ENCODE results near the gene NDE1.
"Not testable (repeated sequence)": the region's sequence is repeated elsewhere in the genome, so short reads cannot be mapped to it uniquely, and the experiment has no call there.

Gene NDE1

DNA sequence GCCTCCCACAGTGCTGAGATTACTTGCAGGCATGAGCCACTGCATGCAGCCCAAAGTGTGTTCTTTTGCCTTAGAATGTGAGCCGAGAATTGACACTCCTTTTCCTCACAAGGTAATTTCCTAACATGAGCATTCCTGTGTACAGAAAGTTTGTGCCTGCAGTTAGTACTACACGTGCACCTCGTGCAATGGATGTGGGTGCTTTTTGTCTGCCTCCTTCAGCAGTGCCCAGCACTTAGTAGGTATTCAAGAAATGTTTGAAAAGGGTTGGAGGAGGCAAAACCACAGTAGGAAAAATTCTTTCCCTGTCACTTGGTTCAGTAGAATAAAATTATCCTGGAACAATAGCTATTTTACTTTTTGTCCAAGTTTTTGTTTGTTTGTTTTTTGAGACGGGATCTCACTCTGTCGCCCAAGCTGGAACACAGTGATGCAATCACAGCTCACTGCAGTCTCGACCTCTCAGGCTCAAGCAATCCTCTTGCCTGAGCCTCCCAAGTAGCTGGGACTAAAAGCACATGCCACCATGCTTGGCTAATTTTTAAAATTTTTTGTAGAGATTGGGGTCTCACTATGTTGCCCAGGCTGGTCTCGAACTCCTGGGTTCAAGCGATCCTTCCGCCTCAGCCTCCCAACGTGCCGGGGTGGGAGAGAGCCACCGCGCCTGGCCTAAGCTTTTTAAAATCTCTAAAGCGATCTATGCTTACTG is 2.4 kb downstream of the NDE1 start:
- DNase-seq = no peak
- Histone ChIP-seq H4K20me1 (ENCODE audit: insufficient read depth, low read length) (peaks cover 3% of the 10 kb centered on the region; the same call in 1 of the 2 replicates), H3K27ac (ENCODE audit: low read length) (no peak overlapping the region), H3K9ac (ENCODE audit: low read length) (no peak overlapping the region), H3K4me1 (ENCODE audit: low read length) (peaks cover 15% of the 10 kb centered on the region), H3K9me2 (replicated peaks; ENCODE audit: insufficient read depth, low read length) (no peaks in the 10 kb centered on the region), H3K36me3 (replicated peaks; ENCODE audit: insufficient read depth, low read length) (no peaks in the 10 kb centered on the region), H3F3A (ENCODE audit: insufficient read depth, low read length) (peaks cover 16% of the 10 kb centered on the region), H3K4me3 (ENCODE audit: low read length) (no peak overlapping the region), H3K9me3 (replicated peaks; ENCODE audit: insufficient read depth, low read length) (no peaks in the 10 kb centered on the region), H3K79me2 (ENCODE audit: low read length) (peaks cover 68% of the 10 kb centered on the region), H3K4me2 (ENCODE audit: low read depth, low read length) (peak overlapping the region; percentile 21; the same call in 1 of the 2 replicates), H3K27me3 (replicated peaks; ENCODE audit: insufficient read depth, low read length) (no peaks in the 10 kb centered on the region), H2AFZ (ENCODE audit: low read length) (no peak overlapping the region)
- TF ChIP-seq EZH2phosphoT487 (IDR thresholded peaks at IDR 0.05; ENCODE audit: low read length) (no peak), EZH2 (optimal IDR thresholded peaks at IDR 0.05; ENCODE audit: low read depth, low read length) (no peak)
- TF ChIP-seq, protein P1, sequence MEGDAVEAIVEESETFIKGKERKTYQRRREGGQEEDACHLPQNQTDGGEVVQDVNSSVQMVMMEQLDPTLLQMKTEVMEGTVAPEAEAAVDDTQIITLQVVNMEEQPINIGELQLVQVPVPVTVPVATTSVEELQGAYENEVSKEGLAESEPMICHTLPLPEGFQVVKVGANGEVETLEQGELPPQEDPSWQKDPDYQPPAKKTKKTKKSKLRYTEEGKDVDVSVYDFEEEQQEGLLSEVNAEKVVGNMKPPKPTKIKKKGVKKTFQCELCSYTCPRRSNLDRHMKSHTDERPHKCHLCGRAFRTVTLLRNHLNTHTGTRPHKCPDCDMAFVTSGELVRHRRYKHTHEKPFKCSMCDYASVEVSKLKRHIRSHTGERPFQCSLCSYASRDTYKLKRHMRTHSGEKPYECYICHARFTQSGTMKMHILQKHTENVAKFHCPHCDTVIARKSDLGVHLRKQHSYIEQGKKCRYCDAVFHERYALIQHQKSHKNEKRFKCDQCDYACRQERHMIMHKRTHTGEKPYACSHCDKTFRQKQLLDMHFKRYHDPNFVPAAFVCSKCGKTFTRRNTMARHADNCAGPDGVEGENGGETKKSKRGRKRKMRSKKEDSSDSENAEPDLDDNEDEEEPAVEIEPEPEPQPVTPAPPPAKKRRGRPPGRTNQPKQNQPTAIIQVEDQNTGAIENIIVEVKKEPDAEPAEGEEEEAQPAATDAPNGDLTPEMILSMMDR (IDR thresholded peaks at IDR 0.05; ENCODE audit: low read length) = no peak

DNA sequence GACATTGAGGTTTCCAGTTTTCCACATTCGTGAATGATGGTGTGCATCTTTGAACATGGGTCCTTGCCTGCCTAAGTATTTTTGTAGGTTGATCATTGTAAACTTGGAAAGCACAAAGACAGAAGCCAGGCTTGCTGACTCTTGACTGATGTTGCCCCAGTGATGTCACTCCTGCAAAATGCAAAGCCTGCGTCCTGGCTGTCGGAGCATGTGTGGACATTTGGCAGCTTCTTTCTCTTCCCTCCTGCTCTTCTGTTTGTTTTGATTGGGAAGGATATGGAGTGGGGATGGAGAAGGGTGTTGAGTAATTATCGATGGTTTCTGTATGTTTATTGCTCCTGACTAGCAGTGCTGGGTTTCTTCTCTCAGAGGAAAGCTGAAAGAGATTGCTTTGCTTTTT is 3.2 kb downstream of the NDE1 start:
- Histone ChIP-seq H3K9me2 (replicated peaks; ENCODE audit: insufficient read depth, low read length) (no peaks in the 10 kb centered on the region), H3K9me3 (replicated peaks; ENCODE audit: insufficient read depth, low read length) (no peaks in the 10 kb centered on the region), H3K4me2 (ENCODE audit: low read depth, low read length) (no peak overlapping the region), H3K27ac (ENCODE audit: low read length) (no peak overlapping the region), H3K4me1 (ENCODE audit: low read length) (peaks cover 15% of the 10 kb centered on the region), H4K20me1 (ENCODE audit: insufficient read depth, low read length) (peaks cover 10% of the 10 kb centered on the region), H3K79me2 (ENCODE audit: low read length) (peaks cover 75% of the 10 kb centered on the region), H3K9ac (ENCODE audit: low read length) (no peak overlapping the region), H2AFZ (ENCODE audit: low read length) (no peak overlapping the region), H3K27me3 (replicated peaks; ENCODE audit: insufficient read depth, low read length) (no peaks in the 10 kb centered on the region), H3K4me3 (ENCODE audit: low read length) (no peak overlapping the region), H3K36me3 (replicated peaks; ENCODE audit: insufficient read depth, low read length) (no peaks in the 10 kb centered on the region), H3F3A (ENCODE audit: insufficient read depth, low read length) (peaks cover 15% of the 10 kb centered on the region)
- DNase-seq = no peak
- TF ChIP-seq EZH2phosphoT487 (IDR thresholded peaks at IDR 0.05; ENCODE audit: low read length) (no peak), EZH2 (optimal IDR thresholded peaks at IDR 0.05; ENCODE audit: low read depth, low read length) (no peak)
- TF ChIP-seq, protein P1 (IDR thresholded peaks at IDR 0.05; ENCODE audit: low read length) = no peak

DNA sequence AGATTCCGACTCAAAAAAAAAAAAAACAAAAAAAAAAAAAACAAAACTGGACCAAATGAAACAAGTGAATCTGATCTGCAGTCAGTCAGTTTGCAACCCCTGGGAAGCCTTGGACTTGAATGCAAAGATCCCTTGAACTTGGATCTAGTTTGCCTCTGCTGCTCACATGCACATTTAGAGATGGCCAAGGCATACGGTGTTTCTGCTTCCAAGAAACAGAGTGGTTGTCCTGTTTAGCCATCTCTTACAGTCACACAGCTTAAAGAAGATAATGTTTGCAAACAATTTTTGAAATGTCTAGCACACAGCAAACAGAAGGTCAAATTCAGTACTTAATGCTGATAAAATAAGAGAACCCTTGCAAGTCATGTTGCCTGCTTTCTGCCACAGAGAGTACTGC is 4.5 kb downstream of the NDE1 start:
- Histone ChIP-seq H3F3A (ENCODE audit: insufficient read depth, low read length) (peaks cover 12% of the 10 kb centered on the region), H3K36me3 (replicated peaks; ENCODE audit: insufficient read depth, low read length) (no peaks in the 10 kb centered on the region), H3K9ac (ENCODE audit: low read length) (no peak overlapping the region), H3K27me3 (replicated peaks; ENCODE audit: insufficient read depth, low read length) (no peaks in the 10 kb centered on the region), H3K27ac (ENCODE audit: low read length) (no peak overlapping the region), H4K20me1 (ENCODE audit: insufficient read depth, low read length) (peaks cover 10% of the 10 kb centered on the region), H3K9me3 (replicated peaks; ENCODE audit: insufficient read depth, low read length) (no peaks in the 10 kb centered on the region), H3K4me2 (ENCODE audit: low read depth, low read length) (no peak overlapping the region), H2AFZ (ENCODE audit: low read length) (no peak overlapping the region), H3K4me3 (ENCODE audit: low read length) (no peak overlapping the region), H3K4me1 (ENCODE audit: low read length) (peaks cover 11% of the 10 kb centered on the region), H3K79me2 (ENCODE audit: low read length) (peaks cover 89% of the 10 kb centered on the region), H3K9me2 (replicated peaks; ENCODE audit: insufficient read depth, low read length) (no peaks in the 10 kb centered on the region)
- TF ChIP-seq EZH2 (optimal IDR thresholded peaks at IDR 0.05; ENCODE audit: low read depth, low read length) (no peak), EZH2phosphoT487 (IDR thresholded peaks at IDR 0.05; ENCODE audit: low read length) (no peak)
- TF ChIP-seq, protein P1 (IDR thresholded peaks at IDR 0.05; ENCODE audit: low read length) = no peak
- DNase-seq = no peak

DNA sequence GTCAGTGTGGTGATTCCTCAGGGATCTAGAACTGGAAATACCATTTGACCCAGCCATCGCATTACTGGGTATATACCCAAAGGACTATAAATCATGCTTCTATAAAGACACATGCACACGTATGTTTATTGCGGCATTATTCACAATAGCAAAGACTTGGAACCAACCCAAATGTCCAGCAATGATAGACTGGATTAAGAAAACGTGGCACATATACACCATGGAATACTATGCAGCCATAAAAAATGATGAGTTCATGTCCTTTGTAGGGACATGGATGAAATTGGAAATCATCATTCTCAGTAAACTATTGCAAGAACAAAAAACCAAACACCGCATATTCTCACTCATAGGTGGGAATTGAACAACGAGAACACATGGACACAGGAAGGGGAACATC is 5.5 kb downstream of the NDE1 start:
- H3K4me3 ChIP-seq (ENCODE audit: low read length); H3K27me3 ChIP-seq (replicated peaks; ENCODE audit: insufficient read depth, low read length); H2AFZ ChIP-seq (ENCODE audit: low read length); H3K27ac ChIP-seq (ENCODE audit: low read length); H3F3A ChIP-seq (ENCODE audit: insufficient read depth, low read length); H3K9me3 ChIP-seq (replicated peaks; ENCODE audit: insufficient read depth, low read length); H3K36me3 ChIP-seq (replicated peaks; ENCODE audit: insufficient read depth, low read length); H3K9ac ChIP-seq (ENCODE audit: low read length); DNase-seq; H3K9me2 ChIP-seq (replicated peaks; ENCODE audit: insufficient read depth, low read length); H3K4me2 ChIP-seq (ENCODE audit: low read depth, low read length); H3K4me1 ChIP-seq (ENCODE audit: low read length): not testable (repeated sequence)
- Histone ChIP-seq H4K20me1 (ENCODE audit: insufficient read depth, low read length) (peaks cover 10% of the 10 kb centered on the region), H3K79me2 (ENCODE audit: low read length) (peaks cover 93% of the 10 kb centered on the region)
